Neural cell (in vitro differentiated cells): ENCODE data around the gene PPIF. TPM values are rescaled to one million over a fixed set of nuclear protein-coding genes. Genes with fewer than 3 reads are reported as not detected.

Experiments
- H2AFZ ChIP-seq: fragments of 200-600, 300-800 bp; sonication (generic), shearing (Covaris generic); 2 replicates; pipeline ENCODE4 v1.6.0; 2014; ENCODE audit warnings: low read depth, mild to moderate bottlenecking, antibody characterized with exemption, low read length, moderate library complexity
- H3F3A ChIP-seq: fragments of 200-600 bp; shearing (Covaris generic); 2 replicates; pipeline ENCODE4 v1.6.1; 2016; ENCODE audit warnings: mild to moderate bottlenecking, moderate library complexity, mixed read lengths, antibody characterized with exemption, low read length; ENCODE audit not compliant: insufficient read depth, poor library complexity, severe bottlenecking
- H3K27ac ChIP-seq: fragments of 200-600, 300-800 bp; sonication (generic), shearing (Covaris generic); 2 replicates; pipeline ENCODE4 v1.5.1; 2014; ENCODE audit warnings: mild to moderate bottlenecking, low read length, moderate library complexity
- H3K27me3 ChIP-seq: fragments of 300-800, 200-600 bp; sonication (generic), shearing (Covaris generic); 2 replicates; pipeline ENCODE4 v1.6.0; 2014; ENCODE audit warnings: mild to moderate bottlenecking, low read depth, low read length, moderate library complexity; ENCODE audit not compliant: insufficient read depth
- H3K36me3 ChIP-seq: fragments of 300-800, 200-600 bp; sonication (generic), shearing (Covaris generic); 2 replicates; pipeline ENCODE4 v1.5.1; 2014; ENCODE audit warnings: mild to moderate bottlenecking, antibody characterized with exemption, low read length, moderate library complexity; ENCODE audit not compliant: insufficient read depth
- H3K4me2 ChIP-seq: fragments of 300-800, 200-600 bp; sonication (generic), shearing (Covaris generic); 2 replicates; pipeline ENCODE4 v1.6.0; 2014; ENCODE audit warnings: mild to moderate bottlenecking, low read length
- H3K4me3 ChIP-seq: fragments of 300-800, 200-600 bp; sonication (generic), shearing (Covaris generic); 2 replicates; pipeline ENCODE4 v1.5.1; 2014; ENCODE audit warnings: mild to moderate bottlenecking, low read length, moderate library complexity
- H3K79me2 ChIP-seq: fragments of 200-600 bp; shearing (Covaris generic); replicated peaks from 2 replicates; pipeline ENCODE4 v1.6.0; 2014; ENCODE audit warnings: mild to moderate bottlenecking, low read length, moderate library complexity; ENCODE audit not compliant: insufficient read depth
- H3K9ac ChIP-seq: fragments of 300-800, 200-600 bp; sonication (generic), shearing (Covaris generic); 2 replicates; pipeline ENCODE4 v1.6.1; 2016; ENCODE audit warnings: mild to moderate bottlenecking, low read length, mixed read lengths
- H3K9me2 ChIP-seq: fragments of 200-600 bp; shearing (Covaris generic); 2 replicates; pipeline ENCODE4 v1.6.1; 2016; ENCODE audit warnings: mild to moderate bottlenecking, low read length, mixed read lengths; ENCODE audit not compliant: insufficient read depth
- H3K9me3 ChIP-seq: fragments of 200-600, 300-800 bp; sonication (generic), shearing (Covaris generic); 2 replicates; pipeline ENCODE4 v1.6.1; 2016; ENCODE audit warnings: mild to moderate bottlenecking, mixed run types, low read length, moderate library complexity, mixed read lengths
- H4K20me1 ChIP-seq: fragments of 200-600 bp; shearing (Covaris generic); 2 replicates; pipeline ENCODE4 v1.6.1; 2016; ENCODE audit warnings: mild to moderate bottlenecking, mixed run types; ENCODE audit not compliant: insufficient read depth
- CTCF ChIP-seq: fragments of 450-650 bp; IDR thresholded peaks from 2 replicates; pipeline ENCODE4 v1.5.1; 2014; ENCODE audit warnings: antibody characterized with exemption, mild to moderate bottlenecking, moderate library complexity; ENCODE audit not compliant: poor library complexity, severe bottlenecking
- EP300 ChIP-seq: fragments of 450-650 bp; conservative IDR thresholded peaks from 2 replicates; pipeline ENCODE4 v1.6.1; 2014; ENCODE audit warnings: antibody characterized with exemption, mild to moderate bottlenecking, moderate library complexity; ENCODE audit not compliant: poor library complexity, severe bottlenecking
- EZH2 ChIP-seq: fragments of 200-600, 300-800 bp; shearing (Covaris generic), sonication (generic); IDR thresholded peaks from 2 replicates; pipeline ENCODE4 v1.6.1; 2014; ENCODE audit warnings: antibody characterized with exemption, low read length, borderline replicate concordance, mild to moderate bottlenecking; ENCODE audit not compliant: insufficient read depth, poor library complexity, severe bottlenecking
- MXI1 ChIP-seq: fragments of 450-650 bp; conservative IDR thresholded peaks from 2 replicates; pipeline ENCODE4 v1.6.1; 2014; ENCODE audit warnings: antibody characterized with exemption, mild to moderate bottlenecking; ENCODE audit not compliant: poor library complexity, severe bottlenecking
- POLR2AphosphoS5 ChIP-seq: IDR thresholded peaks from 2 replicates; pipeline ENCODE4 v1.6.1; 2012
- RAD21 ChIP-seq: fragments of 450-650 bp; conservative IDR thresholded peaks from 2 replicates; pipeline ENCODE4 v1.6.1; 2014; ENCODE audit warnings: antibody characterized with exemption, mild to moderate bottlenecking, moderate library complexity
- REST ChIP-seq: IDR thresholded peaks from 2 replicates; pipeline ENCODE4 v1.6.1; 2012; ENCODE audit warnings: borderline replicate concordance
- SMC3 ChIP-seq: fragments of 450-650 bp; conservative IDR thresholded peaks from 2 replicates; pipeline ENCODE4 v1.6.1; 2014; ENCODE audit warnings: antibody characterized with exemption, mild to moderate bottlenecking, moderate library complexity; ENCODE audit not compliant: poor library complexity
- TAF1 ChIP-seq: IDR thresholded peaks from 2 replicates; pipeline ENCODE4 v1.6.1; 2012; ENCODE audit warnings: low read depth
- polyA plus RNA-seq: library from polyadenylated mRNA; depleted of rRNA; stranded (reverse); fragments of >200 nt; gene quantifications from 2 replicates; pipeline ENCODE4 v1.2.3, GENCODE V29; 2014

Gene PPIF
- polyA plus RNA-seq, 1 donor from 2014 or later: 13.6 TPM

GRCh38 chr10:79361726-79362397, 14.6 kb downstream of the PPIF start:
- H3K27me3 ChIP-seq: no peaks in the 10 kb centered on the region
- TF ChIP-seq CTCF: no peak
- H3K27ac ChIP-seq: no peak overlapping the region
- H3F3A ChIP-seq: no peaks in the 10 kb centered on the region
- H3K9me3 ChIP-seq: no peaks in the 10 kb centered on the region
- no peak overlapping the region for H3K4me2 ChIP-seq
- no peak overlapping the region for H2AFZ ChIP-seq
- H3K79me2 ChIP-seq: no peaks in the 10 kb centered on the region
- H4K20me1 ChIP-seq: no peaks in the 10 kb centered on the region
- H3K9me2 ChIP-seq: no peaks in the 10 kb centered on the region
- H3K36me3 ChIP-seq: no peaks in the 10 kb centered on the region
- H3K9ac ChIP-seq: no peak overlapping the region
- H3K4me3 ChIP-seq: no peak overlapping the region

- Histone ChIP-seq H3K4me3 (no peak overlapping the region), H3K36me3 (no peaks in the 10 kb centered on the region), H3K79me2 (no peaks in the 10 kb centered on the region), H3K27ac (no peak overlapping the region), H3K27me3 (no peaks in the 10 kb centered on the region), H3K4me2 (no peak overlapping the region), H3F3A (no peaks in the 10 kb centered on the region), H3K9me2 (no peaks in the 10 kb centered on the region), H3K9me3 (no peaks in the 10 kb centered on the region), H3K9ac (no peak overlapping the region), H4K20me1 (no peaks in the 10 kb centered on the region), H2AFZ (no peak overlapping the region)
- TF ChIP-seq MXI1: no peak
- no peak for TF ChIP-seq REST
- TF ChIP-seq CTCF: no peak
- no peak for TF ChIP-seq EZH2
- TF ChIP-seq RAD21: no peak
- TF ChIP-seq TAF1: no peak
- no peak for TF ChIP-seq EP300
- no peak for TF ChIP-seq POLR2AphosphoS5
- TF ChIP-seq SMC3: no peak
These were observed 20.3 kb downstream of the PPIF start for GRCh38 chr10:79367426-79368189.
